Pancreas (tissue), 10 donors: Measurements from ENCODE around the gene SEMA4G. TPM values are rescaled to one million over a fixed set of nuclear protein-coding genes. Genes with fewer than 3 reads are reported as not detected.

ENCODE experiments used
- ATAC-seq, 4 donors: fragments of 200-7000 bp; cut with Tn5 transposase; one replicate each; pipeline versions ENCODE4 v1.8.0 to v1.9.1; 2020; ENCODE audit warnings: mild to moderate bottlenecking in 4 of 4, moderate library complexity in 4 of 4
- DNase-seq, 6 donors: peaks; one replicate each; pipeline ENCODE4 v3.0.0-alpha.2; 2020
- FAIRE-seq: peaks from 2 replicates; lab custom pipeline; 2012; peaks lifted over from hg19 to GRCh38; lab: Jason Lieb, UNC
- H3K27ac ChIP-seq, 4 donors: fragments of 200-600 bp; sonication (generic); 1 replicate in 3 of 4; 2 replicates in 1 of 4; pipeline versions ENCODE4 v1.5.0 to v1.8.0; 2020
- H3K27me3 ChIP-seq, 4 donors: fragments of 200-600 bp; one replicate each; pipeline ENCODE4 v1.8.0; 2021
- H3K36me3 ChIP-seq, 3 donors: fragments of 200-600 bp; sonication (generic) in 1 of 3; one replicate each; pipeline versions ENCODE4 v1.5.0 to v1.8.0; 2020 to 2021
- H3K4me1 ChIP-seq, 3 donors: fragments of 200-600 bp; one replicate each; pipeline ENCODE4 v1.8.0; 2021
- H3K4me3 ChIP-seq, 4 donors: fragments of 200-600 bp; sonication (generic) in 2 of 4; one replicate each; pipeline versions ENCODE4 v1.5.0 to v1.8.0; 2020 to 2021
- H3K9me3 ChIP-seq, 4 donors: fragments of 200-600 bp; one replicate each; pipeline ENCODE4 v1.8.0; 2021
- whole genome bisulfite sequencing, 2 donors: extraction: QIAGEN DNeasy Blood & Tissue Kit; methylation state at CpG; one replicate each; pipeline ENCODE4 v1.1.7; 2013; 5-methylcytosine and 5-hydroxymethylcytosine counted together
- intact Hi-C, 3 donors: fragments of 100-400 bp; cut with DNase I; formaldehyde crosslinking; loops; one replicate each; pipeline versions ENCODE4 v1.11.1 to v1.14.2; 2022
- polyA plus RNA-seq, 2 donors: library from polyadenylated mRNA; stranded (reverse); fragments of 200-250 nt; gene quantifications; one replicate each; pipeline ENCODE4 v1.2.3, GENCODE V29; 2013
- total RNA-seq, 6 donors: library from RNA; stranded (reverse); fragmentation: NEBNext Ultra II Directional in 4 of 6; extraction: Animal tissue kit (Norgen Biotek cat#: 25700) in 4 of 6; gene quantifications; one replicate each; pipeline versions ENCODE4 v1.2.1 to v1.2.4, GENCODE V29; 2021 to 2023
- TF ChIP-seq, protein P1 (sequence below), 4 donors: fragments of 200-600 bp; sonication (generic) in 3 of 4; IDR thresholded peaks; one replicate each; pipeline versions ENCODE4 v1.5.0 to v1.8.0; 2021; ENCODE audit warnings: antibody characterized with exemption in 4 of 4
- donor health status: healthy with polysubstance abuse.
- donor health status: DM: no; HTN: no; CAD: no; lungs with moderate emphysema.
- donor health status: DM: no; HTN: no; CAD: no.
- donor health status: control.
- donor health status: control.
- donor health status: Bipolar disorder and iron deficiency.
- donor health status: DM: yes; HTN: yes; CAD: no.
- donor health status: DM: no; HTN: no; CAD: no.
- donor health status: DM: no; HTN: no; CAD: no.
- donor health status: DM: yes; HTN: yes; CAD: no.

The SEMA4G gene, protein sequence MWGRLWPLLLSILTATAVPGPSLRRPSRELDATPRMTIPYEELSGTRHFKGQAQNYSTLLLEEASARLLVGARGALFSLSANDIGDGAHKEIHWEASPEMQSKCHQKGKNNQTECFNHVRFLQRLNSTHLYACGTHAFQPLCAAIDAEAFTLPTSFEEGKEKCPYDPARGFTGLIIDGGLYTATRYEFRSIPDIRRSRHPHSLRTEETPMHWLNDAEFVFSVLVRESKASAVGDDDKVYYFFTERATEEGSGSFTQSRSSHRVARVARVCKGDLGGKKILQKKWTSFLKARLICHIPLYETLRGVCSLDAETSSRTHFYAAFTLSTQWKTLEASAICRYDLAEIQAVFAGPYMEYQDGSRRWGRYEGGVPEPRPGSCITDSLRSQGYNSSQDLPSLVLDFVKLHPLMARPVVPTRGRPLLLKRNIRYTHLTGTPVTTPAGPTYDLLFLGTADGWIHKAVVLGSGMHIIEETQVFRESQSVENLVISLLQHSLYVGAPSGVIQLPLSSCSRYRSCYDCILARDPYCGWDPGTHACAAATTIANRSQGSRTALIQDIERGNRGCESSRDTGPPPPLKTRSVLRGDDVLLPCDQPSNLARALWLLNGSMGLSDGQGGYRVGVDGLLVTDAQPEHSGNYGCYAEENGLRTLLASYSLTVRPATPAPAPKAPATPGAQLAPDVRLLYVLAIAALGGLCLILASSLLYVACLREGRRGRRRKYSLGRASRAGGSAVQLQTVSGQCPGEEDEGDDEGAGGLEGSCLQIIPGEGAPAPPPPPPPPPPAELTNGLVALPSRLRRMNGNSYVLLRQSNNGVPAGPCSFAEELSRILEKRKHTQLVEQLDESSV
- total RNA-seq (10 to 100 TPM in 3 of 6 donors, 1 to 10 TPM in 3; 8.7 to 17.2 (median 12.5) TPM), polyA plus RNA-seq (10 to 100 TPM; 33.8 to 36.4 TPM)

DNA sequence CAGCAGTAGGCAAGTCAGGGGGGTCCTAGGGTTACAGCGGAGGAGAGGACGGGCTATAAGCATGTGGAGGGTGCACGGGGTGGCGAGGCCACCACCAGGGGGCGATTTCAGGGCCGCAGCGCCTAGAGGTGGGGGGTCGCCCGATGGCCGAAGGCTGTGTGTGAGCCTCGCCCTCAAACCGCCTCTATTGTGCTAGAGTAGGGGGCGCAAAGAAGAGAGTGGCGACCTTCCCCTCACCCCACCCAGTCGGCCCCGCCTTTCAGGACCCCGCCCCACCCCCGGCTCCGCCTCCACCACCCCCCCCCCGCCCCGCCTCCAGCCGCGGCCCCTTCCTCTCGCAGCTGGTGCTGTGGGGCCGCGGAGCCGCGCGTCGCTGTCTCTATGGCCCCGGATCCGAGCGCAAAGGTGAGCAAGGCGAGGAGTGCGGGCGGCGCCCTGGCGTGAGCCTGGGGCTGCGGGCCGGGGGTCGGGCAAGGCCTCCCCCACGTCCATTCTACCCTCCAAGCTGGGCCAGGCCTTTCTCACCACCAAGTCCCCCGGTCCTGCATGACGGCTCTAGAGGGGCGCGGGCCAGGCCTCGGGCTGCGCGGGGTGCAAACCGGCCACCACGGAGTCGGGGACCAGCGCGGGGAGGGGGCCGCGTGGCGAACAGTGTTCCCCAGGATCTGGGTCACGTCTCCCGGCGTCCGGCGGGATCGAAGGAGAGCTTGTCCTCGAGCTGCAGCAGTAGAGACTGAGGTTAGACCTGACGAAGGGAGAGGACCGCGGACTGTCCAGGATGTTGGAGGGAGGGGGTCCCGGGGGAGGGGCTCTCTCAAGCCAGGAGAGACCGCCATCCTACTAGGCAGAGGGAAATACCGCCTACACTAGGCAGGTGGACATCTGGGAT, at the start of gene SEMA4G:
Gene SEMA4G (plus strand): TSS at position 318 of the 889 bp plus-strand sequence. CDS start 3,409 bp downstream, outside the sequence.
- H3K36me3 ChIP-seq: no peaks in the 10 kb centered on the region
- DNase-seq: peak in 5 of 6 donors; percentile 51 to 82 (median 65)
- H3K4me1 ChIP-seq: peaks cover 13 to 17% (median 16%) of the 10 kb centered on the region in 3 donors
- H3K27me3 ChIP-seq: no peaks in the 10 kb centered on the region
- TF ChIP-seq, protein P1, sequence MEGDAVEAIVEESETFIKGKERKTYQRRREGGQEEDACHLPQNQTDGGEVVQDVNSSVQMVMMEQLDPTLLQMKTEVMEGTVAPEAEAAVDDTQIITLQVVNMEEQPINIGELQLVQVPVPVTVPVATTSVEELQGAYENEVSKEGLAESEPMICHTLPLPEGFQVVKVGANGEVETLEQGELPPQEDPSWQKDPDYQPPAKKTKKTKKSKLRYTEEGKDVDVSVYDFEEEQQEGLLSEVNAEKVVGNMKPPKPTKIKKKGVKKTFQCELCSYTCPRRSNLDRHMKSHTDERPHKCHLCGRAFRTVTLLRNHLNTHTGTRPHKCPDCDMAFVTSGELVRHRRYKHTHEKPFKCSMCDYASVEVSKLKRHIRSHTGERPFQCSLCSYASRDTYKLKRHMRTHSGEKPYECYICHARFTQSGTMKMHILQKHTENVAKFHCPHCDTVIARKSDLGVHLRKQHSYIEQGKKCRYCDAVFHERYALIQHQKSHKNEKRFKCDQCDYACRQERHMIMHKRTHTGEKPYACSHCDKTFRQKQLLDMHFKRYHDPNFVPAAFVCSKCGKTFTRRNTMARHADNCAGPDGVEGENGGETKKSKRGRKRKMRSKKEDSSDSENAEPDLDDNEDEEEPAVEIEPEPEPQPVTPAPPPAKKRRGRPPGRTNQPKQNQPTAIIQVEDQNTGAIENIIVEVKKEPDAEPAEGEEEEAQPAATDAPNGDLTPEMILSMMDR (IDR thresholded peaks at IDR 0.05): peak; percentile 38 to 61 (median 52)
- no peaks in the 10 kb centered on the region for H3K9me3 ChIP-seq
- peak within 1 kb of the TSS; percentile 57 to 95 (median 64) for H3K4me3 ChIP-seq
- ATAC-seq: peak; percentile 73 to 84 (median 76)
- intact Hi-C loops: no loop called here
- H3K27ac ChIP-seq: peak within 1 kb of the TSS; percentile 49 to 81 (median 60)
- 1% methylated on average over 39 to 69 of the region's 70 CpGs for WGBS, 2 donors
- FAIRE-seq: no peak

DNA sequence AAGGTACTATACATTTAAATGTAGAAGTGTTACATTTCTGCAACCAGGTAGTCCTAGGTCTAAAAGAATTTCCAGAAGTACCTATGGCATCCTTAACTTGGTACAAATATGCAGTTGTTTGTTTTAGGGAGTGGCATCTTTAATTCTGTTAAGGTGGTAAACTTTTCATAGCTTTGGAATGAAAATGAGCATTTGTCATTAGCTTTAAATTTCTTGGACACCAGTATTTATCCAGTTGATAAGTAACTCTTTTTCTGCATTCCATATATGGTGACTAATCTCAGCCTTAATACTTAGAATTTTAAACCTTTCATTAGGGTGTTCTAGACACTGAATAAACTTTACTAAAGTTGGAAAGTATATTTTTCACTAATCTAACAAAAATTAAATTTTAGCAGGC, 45.7 kb upstream of the SEMA4G start:
- ATAC-seq: no peak
- no peak overlapping the region for H3K27ac ChIP-seq

DNA sequence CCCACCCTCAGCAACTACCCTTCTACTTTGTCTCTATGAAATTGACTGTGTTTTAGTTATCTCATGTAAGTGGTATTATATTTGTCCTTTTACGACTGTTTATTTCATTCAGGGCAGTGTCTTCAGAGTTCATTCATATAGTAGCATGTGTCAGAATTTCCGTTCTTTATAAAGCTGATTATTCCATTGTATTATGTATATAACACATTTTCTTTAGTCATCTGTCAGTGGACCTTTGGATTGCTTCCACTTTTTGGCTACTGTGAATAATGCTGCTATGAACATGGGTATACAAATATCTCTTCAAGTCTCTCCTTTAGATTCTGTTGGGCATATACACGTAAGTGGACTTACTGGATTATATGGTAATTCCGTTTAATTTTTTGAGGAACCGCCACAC, 42.0 kb upstream of the SEMA4G start:
- WGBS, 2 donors: 83 to 86% methylated on average over 5 of the region's 5 CpGs
- Histone ChIP-seq H3K36me3 (peaks cover 15 to 63% (median 25%) of the 10 kb centered on the region in 3 donors), H3K27me3 (no peaks in the 10 kb centered on the region), H3K9me3 (no peaks in the 10 kb centered on the region), H3K4me1 (peaks cover 0 to 3% (median 0%) of the 10 kb centered on the region in 3 donors), H3K4me3 (no peak overlapping the region), H3K27ac (no peak overlapping the region)
- intact Hi-C loops: no loop called here
- TF ChIP-seq, protein P1 (IDR thresholded peaks at IDR 0.05): no peak
- DNase-seq: no peak
- no peak for ATAC-seq
- FAIRE-seq: no peak

More for the DNA sequence above, 45.7 kb upstream of the SEMA4G start:
- no peak for DNase-seq
- FAIRE-seq: no peak
- peaks cover 0 to 3% (median 0%) of the 10 kb centered on the region in 3 donors for H3K4me1 ChIP-seq
- intact Hi-C loops: no loop called here
- H3K9me3 ChIP-seq: no peaks in the 10 kb centered on the region
- H3K36me3 ChIP-seq: peaks cover 4 to 66% (median 5%) of the 10 kb centered on the region in 3 donors
- TF ChIP-seq, protein P1 (IDR thresholded peaks at IDR 0.05): no peak
- no peaks in the 10 kb centered on the region for H3K27me3 ChIP-seq
- H3K4me3 ChIP-seq: no peak overlapping the region

DNA sequence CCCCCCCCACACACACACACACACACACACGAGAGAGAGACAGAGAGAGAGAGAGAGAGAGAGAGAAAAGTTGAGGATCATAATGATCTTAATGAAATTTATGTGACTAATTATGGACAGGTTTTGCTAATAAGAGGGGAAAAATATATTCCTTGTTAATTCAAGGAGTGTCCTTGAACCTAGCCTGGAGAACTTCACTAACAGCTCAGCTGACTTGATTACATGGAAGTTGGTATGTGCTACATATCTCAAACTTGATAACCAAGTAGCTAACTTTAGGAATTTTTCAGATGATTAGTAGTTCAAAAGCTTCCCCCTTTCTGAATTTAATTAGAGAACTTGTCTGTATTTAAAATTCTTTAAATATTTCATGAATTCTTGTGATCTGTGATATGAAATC, 41.3 kb upstream of the SEMA4G start:
- Histone ChIP-seq H3K27ac (no peak overlapping the region), H3K4me1 (peaks cover 0 to 3% (median 0%) of the 10 kb centered on the region in 3 donors), H3K4me3 (no peak overlapping the region), H3K9me3 (no peaks in the 10 kb centered on the region), H3K27me3 (no peaks in the 10 kb centered on the region), H3K36me3 (peaks cover 15 to 71% (median 25%) of the 10 kb centered on the region in 3 donors)
- intact Hi-C loops: no loop called here
- 7% methylated on average over 1 of the region's 1 CpG; no CpG with 5 or more reads in 1 of the 2 donors for WGBS, 2 donors
- DNase-seq (no peak), ATAC-seq (no peak), FAIRE-seq (no peak)
- TF ChIP-seq, protein P1 (IDR thresholded peaks at IDR 0.05): no peak
